ENCODE data around the gene BAG3.
"Not testable (repeated sequence)": the region's sequence is repeated elsewhere in the genome, so short reads cannot be mapped to it uniquely, and the experiment has no call there.

The BAG3 gene

GRCh38 chr10:119662076-119662605 is 11.0 kb downstream of the BAG3 start:
- not testable (repeated sequence) for H3K27ac ChIP-seq, H3K4me3 ChIP-seq

GRCh38 chr10:119663866-119664698 is 12.9 kb downstream of the BAG3 start:
- Histone ChIP-seq H3K4me3 (peak overlapping the region in 1 of 7 experiments; percentile 2), H3K27ac (peak overlapping the region in 9 of 21 experiments; percentile 29 to 73 (median 49))

GRCh38 chr10:119665901-119666708 is 14.9 kb downstream of the BAG3 start:
- Histone ChIP-seq H3K27ac (peak overlapping the region in 2 of 21 experiments; percentile 24 to 51), H3K4me3 (no peak overlapping the region)

DNA sequence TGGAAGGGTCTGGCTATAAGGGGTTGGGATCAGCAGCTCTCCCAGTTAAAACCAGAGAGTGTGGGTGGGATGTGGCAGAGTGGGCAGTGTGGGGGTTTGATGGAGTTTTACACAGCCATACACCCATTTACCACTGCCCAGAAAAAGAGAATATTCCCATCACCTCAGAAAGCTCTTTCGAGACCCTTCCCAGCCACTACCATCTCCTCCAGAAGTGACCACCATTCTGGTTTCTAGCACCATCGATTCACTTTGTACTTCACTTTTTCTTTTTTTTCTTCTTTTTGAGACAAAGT is 15.5 kb downstream of the BAG3 start:
- Histone ChIP-seq H3K4me3 (no peak overlapping the region), H3K27ac (peak overlapping the region in 1 of 21 experiments; percentile 51)

DNA sequence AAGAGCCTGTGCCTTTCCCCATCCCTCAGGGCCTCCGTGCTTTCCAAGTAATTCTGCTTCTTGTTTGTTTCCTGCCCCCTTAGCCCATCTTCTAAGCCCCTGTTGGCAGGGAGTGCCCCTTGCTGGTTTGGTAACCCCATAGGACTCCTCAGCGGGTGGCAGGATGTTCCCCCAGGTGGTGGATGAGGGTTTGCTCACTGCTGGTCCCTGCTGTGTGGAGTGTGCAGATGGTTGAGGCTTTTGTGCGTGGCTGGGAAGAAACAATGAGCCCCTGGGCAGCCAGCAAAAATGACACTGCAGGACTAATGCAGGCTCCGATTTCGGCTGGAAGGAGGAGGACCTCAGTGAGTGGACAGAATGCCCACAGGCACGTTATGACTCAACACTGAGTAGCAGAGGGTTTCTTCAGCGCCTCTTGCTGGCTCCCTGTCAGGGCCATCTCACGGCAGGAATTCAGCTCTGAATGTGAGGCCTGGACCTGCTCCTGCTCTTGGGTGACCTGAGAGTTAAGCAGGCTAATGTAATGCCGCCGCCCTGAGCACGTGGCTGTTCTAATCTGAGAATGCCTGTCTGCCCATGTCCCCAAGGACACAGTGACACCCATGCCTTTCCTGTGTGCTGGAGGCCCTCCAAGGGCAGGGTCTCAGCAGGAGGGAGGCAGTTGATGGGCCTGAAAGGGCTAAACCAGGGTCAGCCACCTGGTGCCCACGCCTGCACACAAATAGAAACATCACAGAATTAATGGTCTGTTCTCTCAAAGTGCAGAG is 16.6 kb downstream of the BAG3 start:
- Histone ChIP-seq H3K27ac (peak overlapping the region in 13 of 21 experiments; percentile 4 to 67 (median 42)), H3K4me3 (no peak overlapping the region)

GRCh38 chr10:119668461-119668860 is 17.3 kb downstream of the BAG3 start:
- Histone ChIP-seq H3K27ac (peak overlapping the region in 8 of 21 experiments; percentile 4 to 67 (median 48)), H3K4me3 (no peak overlapping the region)

DNA sequence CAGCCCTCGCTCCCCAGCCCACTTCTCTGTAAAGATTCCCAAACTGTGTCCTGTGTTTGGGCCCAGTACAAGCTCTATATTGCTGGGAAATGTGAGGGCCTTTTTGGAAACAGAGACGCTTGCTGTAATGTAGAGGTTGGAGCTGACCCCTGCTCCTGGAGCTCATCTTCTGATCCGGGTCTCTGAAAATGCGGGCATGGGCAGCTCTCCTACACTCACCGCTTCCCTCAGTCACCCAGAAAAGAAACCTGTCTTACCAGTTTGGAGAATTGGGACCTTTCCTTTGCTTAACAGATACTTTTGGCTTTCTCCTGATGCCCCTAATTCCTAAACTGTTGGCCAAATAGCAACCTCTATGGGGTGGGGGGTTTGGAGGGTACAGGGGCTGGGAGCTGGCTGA is 18.2 kb downstream of the BAG3 start:
- H3K4me3 ChIP-seq = no peak overlapping the region
- H3K27ac ChIP-seq = peak overlapping the region in 4 of 21 experiments; percentile 9 to 40 (median 13)

- Histone ChIP-seq H3K27ac (peak overlapping the region in 5 of 21 experiments; percentile 9 to 43 (median 15)), H3K4me3 (no peak overlapping the region)
Observed at GRCh38 chr10:119669975-119670640, 18.9 kb downstream of the BAG3 start.

DNA sequence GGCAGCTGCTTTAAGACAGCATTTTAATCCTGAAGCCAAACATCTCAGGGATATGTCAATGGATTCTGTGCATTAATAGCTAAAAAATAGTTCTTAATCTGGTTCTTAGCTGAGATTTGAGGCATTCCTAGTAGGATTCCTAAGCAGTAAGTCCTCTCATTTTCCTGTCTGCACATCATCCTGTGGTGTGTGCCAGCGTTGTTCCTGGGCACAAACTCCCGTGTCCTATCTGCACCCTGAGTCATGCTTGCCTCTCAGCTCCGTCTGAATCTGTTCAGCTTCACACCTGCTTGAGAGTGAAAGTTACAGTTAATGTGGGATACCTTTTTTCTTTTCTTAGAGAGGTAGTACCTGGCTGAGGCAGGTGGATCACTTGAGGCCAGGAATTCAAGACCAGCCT is 19.5 kb downstream of the BAG3 start:
- H3K4me3 ChIP-seq = no peak overlapping the region
- no peak overlapping the region for H3K27ac ChIP-seq

DNA sequence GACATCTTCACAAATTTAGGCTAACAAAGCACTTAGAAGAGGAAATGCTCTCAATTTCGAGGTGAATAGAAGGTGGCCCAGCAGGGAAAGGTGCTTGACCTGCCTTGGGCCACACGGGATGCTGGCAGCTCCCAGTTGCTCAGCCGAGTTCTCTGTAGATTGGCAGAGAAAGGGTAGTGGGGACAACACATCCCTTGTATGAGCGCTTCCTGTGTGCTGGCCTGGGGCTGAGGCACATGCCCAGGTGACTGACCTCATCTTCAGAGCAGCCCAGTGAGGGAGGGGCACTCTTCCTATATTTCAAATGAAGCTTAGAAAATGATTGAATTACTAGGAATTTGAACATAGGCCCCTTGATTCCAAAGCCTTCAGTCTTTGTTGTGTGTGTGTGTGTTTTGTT is 20.2 kb downstream of the BAG3 start:
- H3K4me3 ChIP-seq = no peak overlapping the region
- no peak overlapping the region for H3K27ac ChIP-seq

GRCh38 chr10:119672291-119672690 is 21.1 kb downstream of the BAG3 start:
- no peak overlapping the region for H3K4me3 ChIP-seq
- no peak overlapping the region for H3K27ac ChIP-seq

DNA sequence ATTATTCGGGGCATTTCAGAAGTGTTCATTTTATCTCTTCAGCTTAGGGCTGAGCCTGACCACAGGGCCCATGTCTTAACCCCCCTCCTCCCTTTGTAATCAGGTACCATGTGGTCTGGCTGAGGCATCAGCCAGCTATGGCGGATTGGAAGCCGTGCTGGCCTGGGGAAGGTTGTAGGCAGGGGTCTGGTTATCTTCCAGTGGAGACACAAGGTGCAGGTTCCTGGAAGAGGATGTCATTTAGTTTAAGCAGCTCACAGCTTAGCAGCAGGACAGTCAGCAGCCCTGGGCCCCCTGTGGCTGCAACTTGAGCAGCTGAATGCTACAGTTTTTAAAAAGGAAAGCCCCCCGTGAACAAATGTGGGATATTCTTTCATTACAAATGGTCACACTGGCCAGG is 22.1 kb downstream of the BAG3 start:
- Histone ChIP-seq H3K4me3 (no peak overlapping the region), H3K27ac (no peak overlapping the region)

GRCh38 chr10:119675483-119676170 is 24.4 kb downstream of the BAG3 start:
- no peak overlapping the region for H3K4me3 ChIP-seq
- H3K27ac ChIP-seq = no peak overlapping the region

GRCh38 chr10:119677126-119677525 is 25.9 kb downstream of the BAG3 start:
- Histone ChIP-seq H3K4me3 (no peak overlapping the region), H3K27ac (peak overlapping the region in 1 of 21 experiments; percentile 28)

DNA sequence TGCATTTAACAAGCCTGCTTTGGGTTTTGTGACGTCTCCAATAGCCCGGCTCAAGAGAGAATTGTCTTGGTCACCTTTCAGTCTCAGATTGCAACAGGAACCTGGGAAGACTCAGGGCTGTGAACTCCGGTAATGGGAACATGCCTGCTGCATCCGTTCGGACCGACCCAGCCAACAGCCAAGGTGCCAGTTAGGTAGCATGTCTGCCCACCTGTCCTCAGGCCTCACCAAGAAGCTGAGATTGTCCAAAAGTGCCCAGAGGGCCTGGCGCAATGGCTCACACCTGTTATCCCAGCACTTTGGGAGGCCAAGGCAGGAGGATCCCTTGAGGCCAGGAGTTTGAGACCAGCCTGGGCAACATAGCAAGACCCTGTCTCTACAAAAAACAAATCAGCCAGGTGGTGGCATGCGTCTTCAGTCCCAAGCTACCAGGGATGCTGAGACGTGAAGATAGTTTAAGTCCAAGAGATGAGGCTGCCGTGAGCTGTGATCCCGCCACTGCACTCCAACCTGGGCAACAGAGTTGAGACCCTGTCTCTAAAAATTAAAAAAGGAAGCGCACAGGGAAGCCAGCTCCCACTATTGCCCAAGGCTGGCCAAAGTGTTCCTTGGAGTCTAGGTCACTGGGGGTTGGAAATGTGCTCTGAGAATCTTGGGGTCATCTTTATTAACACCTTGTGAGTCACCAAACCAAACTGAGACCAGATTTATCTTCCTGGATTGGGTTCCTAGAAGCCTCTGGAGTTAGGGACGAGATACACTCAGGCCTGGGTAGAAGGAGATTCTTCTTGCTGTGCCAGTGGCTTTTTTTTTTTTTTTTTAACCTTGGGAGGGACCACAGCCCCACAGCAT is 26.9 kb downstream of the BAG3 start:
- H3K27ac ChIP-seq = peak overlapping the region in 2 of 21 experiments; percentile 9 to 26
- no peak overlapping the region for H3K4me3 ChIP-seq

DNA sequence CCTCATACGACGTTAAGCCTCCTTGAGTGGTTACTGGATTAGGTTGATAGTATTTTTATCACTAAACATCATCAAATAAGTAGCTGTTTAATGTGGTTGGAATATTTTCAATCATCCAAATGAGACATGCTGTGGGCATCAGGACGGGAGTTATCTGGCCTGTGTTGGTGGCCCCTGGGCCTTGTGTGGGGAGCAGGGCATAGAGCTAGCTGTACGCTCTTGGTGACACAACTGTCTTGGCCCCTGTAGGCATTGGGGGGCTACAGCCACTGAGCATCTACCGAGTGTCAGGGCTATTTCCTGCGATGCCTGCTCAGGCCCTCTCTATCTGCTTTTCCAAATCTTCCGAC is 28.3 kb downstream of the BAG3 start:
- Histone ChIP-seq H3K27ac (peak overlapping the region in 9 of 21 experiments; percentile 13 to 84 (median 75)), H3K4me3 (no peak overlapping the region)

- H3K27ac ChIP-seq = peak overlapping the region in 20 of 21 experiments; percentile 13 to 84 (median 67)
Observed at GRCh38 chr10:119680050-119680449, 28.9 kb downstream of the BAG3 start.

GRCh38 chr10:119680650-119681081 is 29.5 kb downstream of the BAG3 start:
- H3K27ac ChIP-seq = peak overlapping the region in 19 of 21 experiments; percentile 13 to 84 (median 71)
- no peak overlapping the region for H3K4me3 ChIP-seq

More at GRCh38 chr10:119680050-119680449, 28.9 kb downstream of the BAG3 start:
- no peak overlapping the region for H3K4me3 ChIP-seq
